Measurements from ENCODE around the gene BMP15.

BMP15 gene

GRCh38 chrX:50910685-50911176, at the start of gene BMP15:
TSS of gene BMP15 (plus strand) at chrX:50910735. CDS start at chrX:50910784, 49 bp downstream.
- Mint-ChIP-seq H3K27me3 (no peaks in the 10 kb centered on the region), H3K27ac (no peak within 1 kb of the TSS), H3K4me1 (no peaks in the 10 kb centered on the region), H3K4me3 (no peak within 1 kb of the TSS), H3K9me3 (no peaks in the 10 kb centered on the region), H3K36me3 (no peaks in the 10 kb centered on the region)

GRCh38 chrX:50863471-50863870, 47.1 kb upstream of the BMP15 start:
- no peaks in the 10 kb centered on the region for H3K4me1 Mint-ChIP-seq
- no peaks in the 10 kb centered on the region for H3K9me3 Mint-ChIP-seq
- no peaks in the 10 kb centered on the region for H3K36me3 Mint-ChIP-seq
- no peak overlapping the region for H3K4me3 Mint-ChIP-seq
- no peak overlapping the region for H3K27ac Mint-ChIP-seq
- peaks cover 11% of the 10 kb centered on the region for H3K27me3 Mint-ChIP-seq

- no peaks in the 10 kb centered on the region for H3K36me3 Mint-ChIP-seq
- H3K4me3 Mint-ChIP-seq: no peak overlapping the region
- peaks cover 13% of the 10 kb centered on the region for H3K27me3 Mint-ChIP-seq
- H3K27ac Mint-ChIP-seq: no peak overlapping the region
- no peaks in the 10 kb centered on the region for H3K9me3 Mint-ChIP-seq
- no peaks in the 10 kb centered on the region for H3K4me1 Mint-ChIP-seq
These were observed 45.2 kb upstream of the BMP15 start for GRCh38 chrX:50865311-50865710.

- H3K36me3 Mint-ChIP-seq: no peaks in the 10 kb centered on the region
- H3K27ac Mint-ChIP-seq: no peak overlapping the region
- no peaks in the 10 kb centered on the region for H3K4me1 Mint-ChIP-seq
- no peak overlapping the region for H3K4me3 Mint-ChIP-seq
- no peaks in the 10 kb centered on the region for H3K9me3 Mint-ChIP-seq
- peaks cover 4% of the 10 kb centered on the region for H3K27me3 Mint-ChIP-seq
These were observed 38.5 kb upstream of the BMP15 start for GRCh38 chrX:50871922-50872453.

GRCh38 chrX:50874876-50875275, 35.7 kb upstream of the BMP15 start:
- H3K27me3 Mint-ChIP-seq: peaks cover 3% of the 10 kb centered on the region
- H3K4me1 Mint-ChIP-seq: no peaks in the 10 kb centered on the region
- no peaks in the 10 kb centered on the region for H3K9me3 Mint-ChIP-seq
- H3K27ac Mint-ChIP-seq: no peak overlapping the region
- no peaks in the 10 kb centered on the region for H3K36me3 Mint-ChIP-seq
- H3K4me3 Mint-ChIP-seq: no peak overlapping the region

- peaks cover 1% of the 10 kb centered on the region for H3K9me3 Mint-ChIP-seq
- H3K4me3 Mint-ChIP-seq: no peak overlapping the region
- no peaks in the 10 kb centered on the region for H3K36me3 Mint-ChIP-seq
These were observed 34.0 kb upstream of the BMP15 start for GRCh38 chrX:50876551-50876950.

GRCh38 chrX:50877310-50877709, 33.2 kb upstream of the BMP15 start:
- H3K27me3 Mint-ChIP-seq: peaks cover 3% of the 10 kb centered on the region
- no peaks in the 10 kb centered on the region for H3K36me3 Mint-ChIP-seq
- H3K4me3 Mint-ChIP-seq: no peak overlapping the region
- H3K4me1 Mint-ChIP-seq: no peaks in the 10 kb centered on the region
- H3K27ac Mint-ChIP-seq: no peak overlapping the region
- peaks cover 4% of the 10 kb centered on the region for H3K9me3 Mint-ChIP-seq

More at GRCh38 chrX:50876551-50876950, 34.0 kb upstream of the BMP15 start:
- Mint-ChIP-seq H3K27ac (no peak overlapping the region), H3K27me3 (peaks cover 3% of the 10 kb centered on the region), H3K4me1 (no peaks in the 10 kb centered on the region)

- H3K4me1 Mint-ChIP-seq: no peaks in the 10 kb centered on the region
- no peaks in the 10 kb centered on the region for H3K36me3 Mint-ChIP-seq
- H3K27me3 Mint-ChIP-seq: peaks cover 2% of the 10 kb centered on the region
- no peak overlapping the region for H3K4me3 Mint-ChIP-seq
- peaks cover 4% of the 10 kb centered on the region for H3K9me3 Mint-ChIP-seq
- H3K27ac Mint-ChIP-seq: no peak overlapping the region
These were observed 29.5 kb upstream of the BMP15 start for GRCh38 chrX:50881028-50881427.

- peaks cover 3% of the 10 kb centered on the region for H3K27me3 Mint-ChIP-seq
- no peak overlapping the region for H3K27ac Mint-ChIP-seq
- H3K36me3 Mint-ChIP-seq: no peaks in the 10 kb centered on the region
- H3K4me1 Mint-ChIP-seq: no peaks in the 10 kb centered on the region
- H3K4me3 Mint-ChIP-seq: no peak overlapping the region
- no peaks in the 10 kb centered on the region for H3K9me3 Mint-ChIP-seq
These were observed 21.7 kb upstream of the BMP15 start for GRCh38 chrX:50888884-50889283.

GRCh38 chrX:50889582-50889981, 21.0 kb upstream of the BMP15 start:
- H3K36me3 Mint-ChIP-seq: no peaks in the 10 kb centered on the region
- H3K27me3 Mint-ChIP-seq: peaks cover 3% of the 10 kb centered on the region
- no peaks in the 10 kb centered on the region for H3K4me1 Mint-ChIP-seq
- H3K4me3 Mint-ChIP-seq: no peak overlapping the region
- H3K27ac Mint-ChIP-seq: no peak overlapping the region
- H3K9me3 Mint-ChIP-seq: no peaks in the 10 kb centered on the region

GRCh38 chrX:50893047-50893446, 17.5 kb upstream of the BMP15 start:
- H3K4me3 Mint-ChIP-seq: no peak overlapping the region
- no peak overlapping the region for H3K27ac Mint-ChIP-seq
- H3K36me3 Mint-ChIP-seq: no peaks in the 10 kb centered on the region
- peaks cover 6% of the 10 kb centered on the region for H3K27me3 Mint-ChIP-seq
- H3K4me1 Mint-ChIP-seq: no peaks in the 10 kb centered on the region
- H3K9me3 Mint-ChIP-seq: no peaks in the 10 kb centered on the region

GRCh38 chrX:50893466-50893865, 17.1 kb upstream of the BMP15 start:
- H3K9me3 Mint-ChIP-seq: no peaks in the 10 kb centered on the region
- no peaks in the 10 kb centered on the region for H3K4me1 Mint-ChIP-seq
- no peak overlapping the region for H3K4me3 Mint-ChIP-seq
- H3K27me3 Mint-ChIP-seq: peaks cover 6% of the 10 kb centered on the region
- no peak overlapping the region for H3K27ac Mint-ChIP-seq
- H3K36me3 Mint-ChIP-seq: no peaks in the 10 kb centered on the region

GRCh38 chrX:50905334-50905733, 5.2 kb upstream of the BMP15 start:
- H3K9me3 Mint-ChIP-seq: no peaks in the 10 kb centered on the region
- H3K27ac Mint-ChIP-seq: no peak overlapping the region
- no peaks in the 10 kb centered on the region for H3K27me3 Mint-ChIP-seq
- H3K4me3 Mint-ChIP-seq: no peak overlapping the region
- H3K4me1 Mint-ChIP-seq: no peaks in the 10 kb centered on the region
- no peaks in the 10 kb centered on the region for H3K36me3 Mint-ChIP-seq

GRCh38 chrX:50913520-50913919, 3.0 kb downstream of the BMP15 start:
- no peaks in the 10 kb centered on the region for H3K9me3 Mint-ChIP-seq
- no peaks in the 10 kb centered on the region for H3K27me3 Mint-ChIP-seq
- no peak overlapping the region for H3K27ac Mint-ChIP-seq
- H3K4me3 Mint-ChIP-seq: no peak overlapping the region
- no peaks in the 10 kb centered on the region for H3K4me1 Mint-ChIP-seq
- no peaks in the 10 kb centered on the region for H3K36me3 Mint-ChIP-seq

GRCh38 chrX:50920132-50920531, 9.6 kb downstream of the BMP15 start:
- Mint-ChIP-seq H3K36me3 (peaks cover 1% of the 10 kb centered on the region), H3K4me1 (no peaks in the 10 kb centered on the region), H3K9me3 (no peaks in the 10 kb centered on the region), H3K27me3 (no peaks in the 10 kb centered on the region), H3K27ac (no peak overlapping the region), H3K4me3 (no peak overlapping the region)

GRCh38 chrX:50927127-50927526, 16.6 kb downstream of the BMP15 start:
- Mint-ChIP-seq H3K27ac (no peak overlapping the region), H3K4me1 (no peaks in the 10 kb centered on the region), H3K27me3 (peaks cover 2% of the 10 kb centered on the region), H3K9me3 (no peaks in the 10 kb centered on the region), H3K4me3 (no peak overlapping the region), H3K36me3 (peaks cover 1% of the 10 kb centered on the region)

GRCh38 chrX:50941638-50942037, 31.1 kb downstream of the BMP15 start:
- Mint-ChIP-seq H3K36me3 (no peaks in the 10 kb centered on the region), H3K27me3 (no peaks in the 10 kb centered on the region), H3K4me1 (no peaks in the 10 kb centered on the region), H3K27ac (peak overlapping the region; percentile 59), H3K9me3 (no peaks in the 10 kb centered on the region), H3K4me3 (no peak overlapping the region)
